Prostate gland (tissue), 2 donors: Measurements from ENCODE around the gene ESR2.
"Not testable (repeated sequence)": the region's sequence is repeated elsewhere in the genome, so short reads cannot be mapped to it uniquely, and the experiment has no call there.

ENCODE experiments used
- CTCF ChIP-seq, 4 experiments: fragments of 200-600 bp in 2 of 4; fragments of 450-650 bp in 2 of 4; sonication (generic) in 2 of 4; IDR thresholded peaks; 1 replicate in 3 of 4; 2 replicates in 1 of 4; pipeline ENCODE4 v1.5.1; 2016 to 2019; ENCODE audit warnings: antibody characterized with exemption in 4 of 4, mild to moderate bottlenecking in 2 of 4, moderate library complexity in 2 of 4
- POLR2A ChIP-seq: fragments of 450-650 bp; IDR thresholded peaks from one replicate; pipeline ENCODE4 v1.6.1; 2016; ENCODE audit warnings: antibody characterized with exemption, mild to moderate bottlenecking
- POLR2AphosphoS5 ChIP-seq: sonication (generic); formaldehyde crosslinking; IDR thresholded peaks from one replicate; pipeline ENCODE4 v1.6.1; 2017; ENCODE audit warnings: antibody characterized with exemption

- TF ChIP-seq CTCF (IDR thresholded peaks at IDR 0.05); POLR2A; POLR2AphosphoS5: not testable (repeated sequence)
These were observed 111.3 kb downstream of the ESR2 start for GRCh38 chr14:64182908-64183307.
